GM12878 (cell line): Measurements from ENCODE around the gene CST6. TPM values are rescaled to one million over a fixed set of nuclear protein-coding genes. Genes with fewer than 3 reads are reported as not detected.

ENCODE experiments used
- ATAC-seq: fragments of 200-7000 bp; cut with Tn5 transposase; 3 replicates; pipeline ENCODE4 v1.9.1; 2020; ENCODE audit warnings: mild to moderate bottlenecking, moderate library complexity
- BruUV-seq: library from RNA; stranded (reverse); fragments of 400-500 nt; replicated peaks from 2 replicates; lab custom pipeline; 2021; lab: Mats Ljungman, UMichigan
- CTCF ChIA-PET: fragments of 300-600 bp; sonication (Branson Sonifier 250); formaldehyde crosslinking; extraction: SDS; loops from one replicate; lab custom pipeline; 2021; ENCODE audit warnings: inconsistent platforms; lab: Yijun Ruan, JAX
- POLR2A ChIA-PET: fragments of 350-600 bp; formaldehyde crosslinking; extraction: SDS; loops from one replicate; lab custom pipeline; 2021; ENCODE audit warnings: inconsistent platforms; lab: Charles Lee
- RAD21 ChIA-PET: fragments of 300-600 bp; sonication (Branson Sonifier 250); formaldehyde crosslinking; loops from one replicate; lab custom pipeline; 2023; ENCODE audit warnings: antibody characterized with exemption; ENCODE audit not compliant: unreplicated experiment; lab: Charles Lee
- SMC1A ChIA-PET: fragments of 300-600 bp; sonication (Branson Sonifier 250); formaldehyde crosslinking; loops from one replicate; lab custom pipeline; 2023; ENCODE audit not compliant: unreplicated experiment, uncharacterized antibody; lab: Charles Lee
- DNase-seq: peaks from one replicate; pipeline ENCODE4 v3.0.0-alpha.2; 2011; ENCODE audit warnings: low read depth, low spot score
- FAIRE-seq: peaks from 3 replicates; lab custom pipeline; 2011; peaks lifted over from hg19 to GRCh38; lab: Jason Lieb, UNC
- H2AFZ ChIP-seq: 2 replicates; pipeline ENCODE4 v1.6.0; 2011; ENCODE audit warnings: low read depth, low read length, control low read depth; ENCODE audit not compliant: control insufficient read depth
- H3K27ac ChIP-seq: 2 replicates; pipeline ENCODE4 v1.5.1; 2011; ENCODE audit warnings: control low read depth; ENCODE audit not compliant: control insufficient read depth, insufficient read depth
- H3K27me3 ChIP-seq, 2 experiments: replicated peaks in 1 of 2; 2 replicates each; pipeline versions ENCODE4 v1.6.0 to v1.6.1; 2011; ENCODE audit warnings: low read length in 1 of 2; ENCODE audit not compliant: control insufficient read depth in 2 of 2, insufficient read depth in 2 of 2
- H3K36me3 ChIP-seq, 2 experiments: 2 replicates each; pipeline ENCODE4 v1.5.1; 2011; ENCODE audit warnings: low read length in 1 of 2; ENCODE audit not compliant: control insufficient read depth in 2 of 2, insufficient read depth in 2 of 2
- H3K4me1 ChIP-seq: 2 replicates; pipeline ENCODE4 v1.6.1; 2011; ENCODE audit warnings: mild to moderate bottlenecking, low read length, moderate library complexity, mixed read lengths; ENCODE audit not compliant: control insufficient read depth, insufficient read depth
- H3K4me2 ChIP-seq: 2 replicates; pipeline ENCODE4 v1.6.0; 2011; ENCODE audit warnings: control low read depth; ENCODE audit not compliant: control insufficient read depth, insufficient read depth
- H3K4me3 ChIP-seq: fragments of 200-600 bp; sonication (generic); 2 replicates; pipeline ENCODE4 v1.5.1; 2016
- H3K79me2 ChIP-seq: 2 replicates; pipeline ENCODE4 v1.6.0; 2011; ENCODE audit warnings: low read length; ENCODE audit not compliant: control insufficient read depth, insufficient read depth
- H3K9ac ChIP-seq: 2 replicates; pipeline ENCODE4 v1.8.0; 2011; ENCODE audit warnings: low read length, control low read depth, mixed read lengths; ENCODE audit not compliant: control insufficient read depth, insufficient read depth
- H3K9me3 ChIP-seq: replicated peaks from 3 replicates; pipeline ENCODE4 v1.5.1; 2011; ENCODE audit warnings: mild to moderate bottlenecking, low read length; ENCODE audit not compliant: control insufficient read depth, insufficient read depth
- H4K20me1 ChIP-seq: 2 replicates; pipeline ENCODE4 v1.6.0; 2011; ENCODE audit not compliant: control insufficient read depth, insufficient read depth
- BMI1 ChIP-seq: fragments of 450-650 bp; IDR thresholded peaks from 2 replicates; pipeline ENCODE4 v1.6.1; 2016; ENCODE audit warnings: mild to moderate bottlenecking, moderate library complexity, borderline replicate concordance
- CREM ChIP-seq: IDR thresholded peaks from 2 replicates; pipeline ENCODE4 v1.6.1; 2014; ENCODE audit warnings: antibody characterized with exemption, low read depth
- KLF5 ChIP-seq: fragments of 450-650 bp; IDR thresholded peaks from 2 replicates; pipeline ENCODE4 v1.6.1; 2014; ENCODE audit warnings: mild to moderate bottlenecking; ENCODE audit not compliant: partially characterized antibody
- NFIC ChIP-seq: IDR thresholded peaks from 2 replicates; pipeline ENCODE4 v1.6.1; 2012; ENCODE audit warnings: low read depth, mild to moderate bottlenecking, inconsistent platforms, low read length, moderate library complexity
- SIN3A ChIP-seq: IDR thresholded peaks from 2 replicates; pipeline ENCODE4 v1.6.1; 2012; ENCODE audit warnings: low read depth, low read length, improper control_type of control experiment
- SREBF2 ChIP-seq: IDR thresholded peaks from 2 replicates; pipeline ENCODE4 v1.6.1; 2012; ENCODE audit warnings: mild to moderate bottlenecking, low read length
- TAF1 ChIP-seq: IDR thresholded peaks from 2 replicates; pipeline ENCODE4 v1.6.1; 2011; ENCODE audit warnings: mild to moderate bottlenecking, low read depth, low read length, borderline replicate concordance
- YY1 ChIP-seq: IDR thresholded peaks from 2 replicates; pipeline ENCODE4 v1.6.1; 2011; ENCODE audit warnings: low read depth, mild to moderate bottlenecking, low read length
- ZSCAN29 ChIP-seq: fragments of 450-650 bp; IDR thresholded peaks from 2 replicates; pipeline ENCODE4 v1.6.1; 2017; ENCODE audit warnings: mild to moderate bottlenecking, moderate library complexity
- WGBS: methylation state at CpG from one replicate; pipeline ENCODE4 v1.1.6; 2016; ENCODE audit warnings: low lambda C conversion rate; ENCODE audit not compliant: insufficient replicate concordance, insufficient coverage; ENCODE audit errors: missing lambda C conversion rate; 5-methylcytosine and 5-hydroxymethylcytosine counted together
- in situ Hi-C: fragments of 300-500 bp; cut with MboI; formaldehyde crosslinking; loops from 9 replicates; pipeline ENCODE4 v1.14.3; 2018; ENCODE audit warnings: mixed read lengths
- intact Hi-C: fragments of 100-400 bp; cut with micrococcal nuclease; formaldehyde crosslinking; loops from one replicate; pipeline ENCODE4 v1.14.2; 2022; ENCODE audit not compliant: unreplicated experiment
- polyA plus RNA-seq, 11 experiments: library from polyadenylated mRNA; depleted of rRNA in 4 of 11; unstranded in 6 of 11; stranded (reverse) in 5 of 11; fragments of >200 nt; fragmentation: Nextera tagmentation in 4 of 11; fragmentation: Illumina TruSeq in 1 of 11; extraction: Ambion mirVana in 4 of 11; extraction: Trizol in 1 of 11; gene quantifications; 1 replicate in 1 of 11; 2 replicates in 10 of 11; pipeline versions ENCODE4 v1.2.1 to v1.2.3, GENCODE V29; 2011 to 2016; ENCODE audit warnings: inconsistent platforms in 2 of 11, missing spikeins in 2 of 11, low read depth in 1 of 11
- total RNA-seq, 4 experiments: library from RNA; depleted of rRNA in 3 of 4; stranded (reverse); fragments of >200 nt in 3 of 4; fragmentation: Illumina TruSeq in 1 of 4; extraction: Trizol in 1 of 4; gene quantifications; 2 replicates each; pipeline versions ENCODE4 v1.2.1 to v1.2.3, GENCODE V29; 2013 to 2021
- TF ChIP-seq, protein P1 (sequence below): fragments of 450-650 bp; formaldehyde crosslinking; IDR thresholded peaks from 2 replicates; pipeline ENCODE4 v1.4.0; 2020; ENCODE audit warnings: mild to moderate bottlenecking, moderate library complexity
- TF ChIP-seq, protein P2 (sequence below): fragments of 450-650 bp; IDR thresholded peaks from 2 replicates; pipeline ENCODE4 v1.6.1; 2017; ENCODE audit warnings: borderline replicate concordance

The CST6 gene
- total and polyA plus RNA-seq, 10 of the 15 experiments (the other 5 are each of a cell fraction or from before 2014, with no cell fraction given) = not detected

DNA sequence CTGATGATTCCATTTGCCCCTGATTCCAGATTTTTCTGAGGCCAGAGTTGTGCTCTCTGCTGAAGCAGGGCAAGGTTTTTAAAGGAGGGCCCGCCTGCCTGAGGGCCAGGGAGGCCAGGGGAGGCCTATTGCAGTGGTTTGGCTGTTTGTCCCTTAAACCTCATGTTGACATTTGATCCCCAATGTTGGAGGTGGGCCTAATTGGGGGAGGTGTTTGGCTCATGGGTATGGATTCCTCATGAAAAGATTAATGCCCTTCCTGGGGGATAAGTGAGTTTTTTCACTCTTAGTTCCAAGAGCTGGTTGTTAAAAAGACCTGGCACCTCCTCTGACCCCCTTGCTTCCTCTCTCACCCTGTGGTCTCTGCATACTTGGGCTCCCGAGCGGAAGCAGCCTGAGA is 28.0 kb downstream of the CST6 start:
- CTCF ChIA-PET = no interaction called here
- no TSS peak for BruUV-seq

More for the DNA sequence above, 28.0 kb downstream of the CST6 start:
- Histone ChIP-seq H4K20me1 (no peaks in the 10 kb centered on the region), H3K36me3 (no peaks in the 10 kb centered on the region), H3K27me3 (no peaks in the 10 kb centered on the region), H3K27ac (no peak overlapping the region), H3K4me1 (no peaks in the 10 kb centered on the region; the same call in 1 of the 2 replicates), H3K4me2 (no peak overlapping the region), H3K9ac (no peak overlapping the region), H3K4me3 (no peak overlapping the region), H2AFZ (no peak overlapping the region), H3K79me2 (no peaks in the 10 kb centered on the region), H3K9me3 (no peaks in the 10 kb centered on the region; the same call in 2 of the 3 replicates)
- POLR2A ChIA-PET = no interaction called here
- no peak for TF ChIP-seq YY1
- TF ChIP-seq KLF5 = no peak
- TF ChIP-seq ZSCAN29 = no peak
- no peak for TF ChIP-seq TAF1
- TF ChIP-seq SIN3A = no peak
- TF ChIP-seq, protein P1, sequence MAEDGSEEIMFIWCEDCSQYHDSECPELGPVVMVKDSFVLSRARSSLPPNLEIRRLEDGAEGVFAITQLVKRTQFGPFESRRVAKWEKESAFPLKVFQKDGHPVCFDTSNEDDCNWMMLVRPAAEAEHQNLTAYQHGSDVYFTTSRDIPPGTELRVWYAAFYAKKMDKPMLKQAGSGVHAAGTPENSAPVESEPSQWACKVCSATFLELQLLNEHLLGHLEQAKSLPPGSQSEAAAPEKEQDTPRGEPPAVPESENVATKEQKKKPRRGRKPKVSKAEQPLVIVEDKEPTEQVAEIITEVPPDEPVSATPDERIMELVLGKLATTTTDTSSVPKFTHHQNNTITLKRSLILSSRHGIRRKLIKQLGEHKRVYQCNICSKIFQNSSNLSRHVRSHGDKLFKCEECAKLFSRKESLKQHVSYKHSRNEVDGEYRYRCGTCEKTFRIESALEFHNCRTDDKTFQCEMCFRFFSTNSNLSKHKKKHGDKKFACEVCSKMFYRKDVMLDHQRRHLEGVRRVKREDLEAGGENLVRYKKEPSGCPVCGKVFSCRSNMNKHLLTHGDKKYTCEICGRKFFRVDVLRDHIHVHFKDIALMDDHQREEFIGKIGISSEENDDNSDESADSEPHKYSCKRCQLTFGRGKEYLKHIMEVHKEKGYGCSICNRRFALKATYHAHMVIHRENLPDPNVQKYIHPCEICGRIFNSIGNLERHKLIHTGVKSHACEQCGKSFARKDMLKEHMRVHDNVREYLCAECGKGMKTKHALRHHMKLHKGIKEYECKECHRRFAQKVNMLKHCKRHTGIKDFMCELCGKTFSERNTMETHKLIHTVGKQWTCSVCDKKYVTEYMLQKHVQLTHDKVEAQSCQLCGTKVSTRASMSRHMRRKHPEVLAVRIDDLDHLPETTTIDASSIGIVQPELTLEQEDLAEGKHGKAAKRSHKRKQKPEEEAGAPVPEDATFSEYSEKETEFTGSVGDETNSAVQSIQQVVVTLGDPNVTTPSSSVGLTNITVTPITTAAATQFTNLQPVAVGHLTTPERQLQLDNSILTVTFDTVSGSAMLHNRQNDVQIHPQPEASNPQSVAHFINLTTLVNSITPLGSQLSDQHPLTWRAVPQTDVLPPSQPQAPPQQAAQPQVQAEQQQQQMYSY (CRISPR knock-in tag) = no peak
- TF ChIP-seq NFIC = no peak
- no peak for TF ChIP-seq SREBF2
- TF ChIP-seq BMI1 = no peak
- TF ChIP-seq CREM = no peak
- TF ChIP-seq, protein P2, sequence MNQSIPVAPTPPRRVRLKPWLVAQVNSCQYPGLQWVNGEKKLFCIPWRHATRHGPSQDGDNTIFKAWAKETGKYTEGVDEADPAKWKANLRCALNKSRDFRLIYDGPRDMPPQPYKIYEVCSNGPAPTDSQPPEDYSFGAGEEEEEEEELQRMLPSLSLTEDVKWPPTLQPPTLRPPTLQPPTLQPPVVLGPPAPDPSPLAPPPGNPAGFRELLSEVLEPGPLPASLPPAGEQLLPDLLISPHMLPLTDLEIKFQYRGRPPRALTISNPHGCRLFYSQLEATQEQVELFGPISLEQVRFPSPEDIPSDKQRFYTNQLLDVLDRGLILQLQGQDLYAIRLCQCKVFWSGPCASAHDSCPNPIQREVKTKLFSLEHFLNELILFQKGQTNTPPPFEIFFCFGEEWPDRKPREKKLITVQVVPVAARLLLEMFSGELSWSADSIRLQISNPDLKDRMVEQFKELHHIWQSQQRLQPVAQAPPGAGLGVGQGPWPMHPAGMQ = no peak
- SMC1A ChIA-PET = no interaction called here
- WGBS = 49% methylated on average over 3 of the region's 3 CpGs
- RAD21 ChIA-PET = interaction anchor here (0.6 kb wide), 1 partner anchor 620 kb away, joined by 4 read pairs; no protein-coding TSS in a partner anchor
- FAIRE-seq = no peak
- in situ Hi-C loops = no loop called here
- intact Hi-C loops = no loop called here
- ATAC-seq = no peak
- no peak for DNase-seq
